ENCODE data around the gene OR8K5.
"Not testable (repeated sequence)": the region's sequence is repeated elsewhere in the genome, so short reads cannot be mapped to it uniquely, and the experiment has no call there.

Gene OR8K5, protein sequence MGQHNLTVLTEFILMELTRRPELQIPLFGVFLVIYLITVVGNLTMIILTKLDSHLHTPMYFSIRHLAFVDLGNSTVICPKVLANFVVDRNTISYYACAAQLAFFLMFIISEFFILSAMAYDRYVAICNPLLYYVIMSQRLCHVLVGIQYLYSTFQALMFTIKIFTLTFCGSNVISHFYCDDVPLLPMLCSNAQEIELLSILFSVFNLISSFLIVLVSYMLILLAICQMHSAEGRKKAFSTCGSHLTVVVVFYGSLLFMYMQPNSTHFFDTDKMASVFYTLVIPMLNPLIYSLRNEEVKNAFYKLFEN
- 0 reads per million in 4 donors for total RNA-seq

DNA sequence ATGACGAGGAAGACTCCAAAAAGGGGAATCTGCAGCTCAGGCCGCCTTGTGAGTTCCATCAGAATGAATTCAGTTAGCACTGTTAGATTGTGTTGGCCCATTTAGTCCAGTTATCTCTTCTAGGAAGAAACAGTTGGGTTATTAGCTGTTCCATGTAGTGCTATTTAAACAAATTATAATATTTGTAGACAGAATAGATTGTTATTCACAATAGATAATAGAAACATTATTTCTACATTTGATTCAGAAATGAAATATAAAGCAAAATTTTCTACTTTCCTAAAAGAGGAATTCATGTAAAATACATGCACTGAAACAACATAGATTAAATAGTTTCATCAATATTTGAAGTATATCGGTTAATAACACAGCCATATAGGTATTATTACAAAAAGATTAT, at the start of gene OR8K5:
OR8K5 (minus strand) TSS at position 101 of the 400 bp plus-strand sequence; CDS start at position 101, 0 bp downstream.
- DNase-seq, result no peak

DNA sequence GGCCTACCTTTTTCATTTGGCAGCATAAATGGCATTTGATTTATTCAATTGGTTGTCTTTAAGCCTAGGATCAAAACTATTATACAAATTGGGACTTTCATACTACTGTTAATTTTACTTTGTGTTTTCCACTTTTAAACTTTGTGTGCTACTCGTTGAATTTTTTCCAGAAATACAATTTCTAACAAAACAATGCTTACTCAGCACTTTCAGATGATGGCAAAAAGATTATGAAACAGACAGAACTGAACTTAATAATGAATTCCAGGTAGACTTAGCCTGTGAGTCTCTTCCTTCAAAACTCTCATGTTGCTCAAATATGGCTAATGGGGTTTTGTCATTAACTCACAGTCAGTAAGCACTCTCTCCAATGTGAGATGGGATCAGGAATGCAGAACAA, 47.7 kb upstream of the OR8K5 start:
- no peak for DNase-seq

DNA sequence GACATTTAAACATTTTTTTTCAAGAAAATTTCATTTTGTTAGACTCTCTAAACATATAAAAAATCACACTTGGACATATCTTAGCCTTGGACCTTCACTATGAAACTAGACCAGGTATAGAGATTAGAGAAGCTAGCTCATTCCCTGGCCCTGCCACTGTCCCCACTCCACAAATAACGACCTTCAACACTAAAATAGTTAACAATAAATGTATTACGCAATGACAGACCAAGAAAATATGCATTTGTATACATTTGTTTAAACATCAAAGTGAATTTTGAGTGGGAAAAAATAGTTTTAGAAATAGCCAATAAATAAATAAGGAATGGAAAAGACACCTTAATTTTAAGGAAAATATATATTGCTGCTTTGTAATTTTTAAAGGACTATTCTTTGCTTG, 37.2 kb upstream of the OR8K5 start:
- no peak for DNase-seq

DNA sequence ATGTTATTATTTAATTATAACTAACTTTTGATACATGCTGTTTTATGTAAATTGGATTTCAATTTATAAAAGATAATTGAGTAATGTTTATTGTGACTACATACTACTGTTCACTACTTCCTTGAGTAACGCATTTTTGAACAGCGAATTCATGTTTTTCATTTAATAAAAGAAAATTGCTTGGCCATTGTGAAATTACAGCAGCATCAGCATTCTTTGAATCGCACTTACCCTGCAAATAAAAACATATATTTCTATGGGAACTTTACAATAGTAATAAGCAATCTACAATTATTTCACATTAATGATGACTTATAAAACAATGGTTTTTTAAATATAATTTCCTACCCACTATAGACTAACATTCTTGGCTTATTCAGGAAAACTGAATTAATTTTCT, 36.6 kb upstream of the OR8K5 start:
- no peak for DNase-seq

DNA sequence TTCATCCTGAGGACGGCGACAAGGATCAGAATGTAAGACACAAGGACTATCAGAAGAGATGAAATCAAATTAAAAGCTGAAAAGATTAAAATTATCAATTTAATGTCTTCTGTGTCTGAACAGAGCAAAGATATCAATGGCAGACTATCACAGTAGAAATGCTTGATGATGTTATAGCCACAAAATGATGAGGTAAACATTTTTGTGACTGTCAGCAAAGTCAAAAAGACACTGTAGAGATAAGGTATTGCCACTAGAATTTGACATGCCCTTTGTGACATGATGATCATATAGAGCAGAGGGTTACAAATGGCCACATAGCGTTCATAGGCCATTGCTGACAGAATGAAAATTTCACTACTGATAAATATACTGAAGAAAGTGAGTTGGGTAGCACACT, 28.5 kb upstream of the OR8K5 start:
- no peak for DNase-seq

DNA sequence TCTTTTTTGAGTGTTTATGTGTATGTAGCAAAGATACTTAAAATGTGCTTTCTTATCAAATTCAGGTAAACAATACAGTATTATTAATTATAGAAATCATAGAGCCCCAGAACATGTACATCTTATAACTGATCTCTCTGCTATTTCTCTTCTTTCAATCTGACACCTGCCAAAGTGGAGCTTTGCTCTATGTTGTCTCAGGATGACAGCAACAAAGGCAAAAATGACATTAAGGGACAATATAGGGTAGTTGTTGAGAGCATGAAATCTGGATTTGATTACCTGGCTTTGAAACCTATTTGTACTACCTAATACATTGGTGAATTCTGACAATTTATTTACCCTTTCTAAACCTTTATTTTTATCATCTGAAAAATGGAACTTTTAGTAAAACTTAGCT, 23.3 kb upstream of the OR8K5 start:
- DNase-seq, result no peak

DNA sequence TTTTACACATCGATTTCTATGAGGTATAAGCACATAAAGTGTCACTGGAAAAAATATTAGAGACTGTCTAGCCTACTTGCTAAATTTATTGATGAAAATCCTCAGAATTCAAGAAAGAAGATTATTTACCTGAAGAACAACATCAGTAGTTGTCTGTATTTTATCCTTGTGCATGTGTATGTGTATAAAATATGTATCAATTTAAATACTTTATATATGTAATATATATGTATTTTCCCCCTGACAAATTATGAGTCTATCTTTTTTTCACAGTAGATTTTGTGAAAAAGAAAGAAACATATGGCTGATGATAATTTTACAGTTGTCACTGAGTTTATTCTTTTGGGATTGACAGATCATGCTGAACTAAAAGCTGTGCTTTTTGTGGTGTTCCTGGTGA, 16.2 kb upstream of the OR8K5 start, which contains the start of gene OR5J2:
OR5J2 (plus strand) TSS at position 301 of the 400 bp plus-strand sequence; CDS start at position 301, 0 bp downstream.
- no peak for DNase-seq

DNA sequence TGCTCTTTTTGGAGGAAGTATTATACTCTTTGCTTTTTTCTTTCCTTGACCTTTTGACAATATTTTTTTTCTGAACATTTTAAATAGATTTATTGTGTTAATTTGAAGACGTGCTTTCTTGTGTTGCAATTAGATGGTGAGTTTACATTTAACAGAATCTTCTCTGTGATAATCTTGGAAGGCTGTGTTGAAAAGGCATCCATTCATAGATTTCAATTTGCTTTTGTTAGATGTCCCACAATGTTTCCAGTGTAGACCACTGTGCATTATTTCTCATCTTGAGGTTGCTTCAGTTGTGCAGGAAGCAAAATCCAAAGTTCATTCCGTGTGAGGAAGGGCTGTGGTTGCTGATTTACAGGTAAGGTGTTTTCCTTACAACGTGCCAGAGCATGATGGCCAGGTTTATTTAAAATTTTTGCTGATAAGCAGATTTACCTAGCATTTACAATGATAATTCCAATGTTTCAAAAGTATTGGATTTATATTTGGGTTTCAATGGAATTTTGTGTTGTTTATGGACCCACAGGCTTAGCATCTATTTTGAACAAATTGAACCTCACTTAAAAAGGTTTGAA, 12.2 kb upstream of the OR8K5 start:
- no peak for DNase-seq

DNA sequence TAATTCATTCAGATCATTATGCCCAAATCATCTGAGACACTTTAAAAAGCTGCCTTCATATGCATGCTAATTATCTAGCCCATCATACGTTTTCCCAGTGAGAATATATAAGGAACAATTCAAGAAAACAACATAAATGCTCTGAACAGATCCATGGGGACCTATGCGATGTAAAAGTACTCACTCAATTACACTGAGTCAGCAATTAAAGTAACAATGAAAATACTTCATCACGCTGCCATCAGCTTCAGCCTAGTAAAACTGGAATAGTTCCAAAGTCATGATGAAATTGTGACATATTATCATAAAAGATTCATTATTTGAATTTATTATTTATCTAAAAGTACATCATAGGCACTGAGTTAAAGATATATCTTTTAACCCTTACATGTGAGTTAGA, 3.7 kb upstream of the OR8K5 start:
- DNase-seq, result no peak

DNA sequence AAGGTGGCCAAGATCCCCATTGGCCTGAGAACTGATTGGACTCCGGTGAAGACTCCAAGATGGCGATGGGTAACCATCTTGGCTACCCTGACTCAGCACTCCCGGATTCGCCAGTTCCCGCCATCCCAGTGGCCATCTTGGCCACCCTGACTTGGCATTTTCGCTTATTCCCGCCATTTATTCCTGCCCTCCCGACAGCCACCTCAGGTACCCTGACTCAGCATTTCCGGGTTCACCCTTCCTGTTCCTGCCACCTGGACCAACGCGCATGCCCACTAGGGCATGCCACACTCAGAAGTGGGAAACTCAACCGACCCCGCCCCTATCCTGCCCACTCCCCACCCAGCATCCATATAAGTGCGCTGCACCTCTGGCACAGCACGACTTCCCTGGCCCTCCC, 7.8 kb downstream of the OR8K5 start:
- no peak for DNase-seq

DNA sequence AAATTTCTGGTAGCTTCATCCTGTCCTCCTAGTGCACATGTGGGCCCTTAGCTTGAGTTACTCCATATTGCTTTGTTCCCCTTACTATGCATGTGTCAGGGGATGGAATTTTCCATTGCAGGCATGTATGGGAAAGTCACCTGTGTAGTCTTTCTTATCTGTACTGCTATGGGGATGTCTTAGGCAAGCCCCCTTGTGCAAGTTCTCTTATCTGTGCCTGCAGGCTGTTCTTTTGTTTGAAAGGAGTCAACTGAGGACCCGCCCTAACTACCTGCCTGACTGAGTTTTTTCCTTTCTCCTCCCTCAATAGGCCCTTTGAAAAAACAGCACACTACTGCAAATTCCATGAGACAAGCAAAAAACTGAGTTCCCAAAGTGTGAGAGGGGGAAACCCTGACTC, 8.7 kb downstream of the OR8K5 start:
- DNase-seq, result no peak

DNA sequence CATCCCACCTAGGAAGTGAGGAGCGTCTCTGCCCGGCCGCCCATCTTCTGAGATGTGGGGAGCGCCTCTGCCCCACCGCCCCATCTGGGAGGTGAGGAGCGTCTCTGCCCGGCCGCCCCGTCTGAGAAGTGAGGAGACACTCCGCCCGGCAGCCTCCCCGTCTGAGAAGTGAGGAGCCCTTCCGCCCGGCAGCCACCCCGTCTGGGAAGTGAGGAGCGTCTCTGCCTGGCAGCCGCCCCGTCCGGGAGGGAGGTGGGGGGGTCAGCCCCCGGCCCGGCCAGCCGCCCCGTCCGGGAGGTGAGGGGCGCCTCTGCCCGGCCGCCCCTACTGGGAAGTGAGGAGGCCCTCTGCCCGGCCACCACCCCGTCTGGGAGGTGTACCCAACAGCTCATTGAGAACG, 16.4 kb downstream of the OR8K5 start:
- not testable (repeated sequence) for DNase-seq

DNA sequence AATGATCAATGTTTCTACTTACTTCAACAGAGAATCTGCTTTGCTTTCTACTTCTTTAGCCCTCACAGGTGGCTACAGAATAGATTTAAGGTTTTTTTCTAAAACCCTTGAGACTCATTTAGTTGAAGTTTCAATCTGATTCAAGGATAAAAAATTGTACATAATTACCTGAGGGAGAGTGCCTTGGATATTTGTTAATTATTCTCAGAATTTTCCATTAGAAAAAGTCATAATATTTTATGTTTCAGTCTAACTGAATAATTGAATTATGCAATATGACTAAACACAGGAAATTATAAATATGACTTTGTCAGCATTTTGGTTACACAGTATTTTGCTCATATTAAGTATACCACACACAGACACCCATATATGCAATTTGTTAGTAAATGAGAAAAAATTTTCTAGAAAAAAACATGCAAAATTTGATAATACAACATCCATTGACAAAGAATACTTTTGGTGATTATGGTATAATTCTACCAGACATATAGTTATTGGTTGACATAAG, 19.9 kb downstream of the OR8K5 start, which contains the start of gene OR8J3:
OR8J3 (minus strand) TSS at position 51 of the 511 bp plus-strand sequence. CDS start 2,483 bp downstream, outside the sequence.
- no peak for DNase-seq

DNA sequence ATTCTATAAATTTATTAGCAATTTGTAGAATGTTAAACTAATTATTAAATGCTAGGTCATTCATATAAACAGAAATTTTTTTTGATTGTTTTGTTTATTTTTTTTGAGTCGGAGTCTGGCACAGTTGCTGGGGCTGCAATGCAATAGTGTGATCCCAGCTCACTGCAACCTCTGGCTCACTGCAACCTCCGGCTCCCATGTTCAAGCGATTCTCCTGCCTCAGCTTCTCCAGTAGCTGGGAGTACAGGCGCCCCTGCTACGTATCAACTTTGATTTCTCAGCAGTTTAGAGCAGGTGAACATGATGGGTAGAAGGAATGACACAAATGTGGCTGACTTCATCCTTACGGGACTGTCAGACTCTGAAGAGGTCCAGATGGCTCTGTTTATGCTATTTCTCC, 38.0 kb downstream of the OR8K5 start, which contains the start of gene OR8H3:
OR8H3 (plus strand) TSS at position 301 of the 400 bp plus-strand sequence; CDS start at position 301, 0 bp downstream.
- DNase-seq, result no peak
